Spleen (tissue), 7 donors: ENCODE measurements around the gene MESP2.

Experiments
- CTCF ChIP-seq, 11 experiments: fragments of 200-600 bp in 7 of 11; fragments of 450-650 bp in 4 of 11; sonication (generic) in 4 of 11; IDR thresholded peaks in 8 of 11; conservative IDR thresholded peaks in 3 of 11; 1 replicate in 7 of 11; 2 replicates in 4 of 11; pipeline versions ENCODE4 v1.4.0 to v1.8.0; 2016 to 2021; ENCODE audit warnings: antibody characterized with exemption in 11 of 11, inconsistent platforms in 4 of 11, mild to moderate bottlenecking in 1 of 11
- POLR2A ChIP-seq, 3 donors: fragments of 450-650 bp; IDR thresholded peaks; one replicate each; pipeline ENCODE4 v1.5.1; 2017; ENCODE audit warnings: antibody characterized with exemption in 3 of 3, mild to moderate bottlenecking in 1 of 3
- POLR2AphosphoS5 ChIP-seq, 3 donors: sonication (generic); formaldehyde crosslinking; IDR thresholded peaks; one replicate each; pipeline ENCODE4 v1.5.1; 2017; ENCODE audit warnings: antibody characterized with exemption in 3 of 3
- donor health status: DM: no; HTN: no; CAD: no; lungs with moderate emphysema.
- donor health status: DM: no; HTN: no; CAD: no.
- donor health status: DM: no; HTN: no; CAD: no.

GRCh38 chr15:89822611-89822950 is 46.4 kb downstream of the MESP2 start:
- TF ChIP-seq POLR2A (IDR thresholded peaks at IDR 0.05) (no peak), CTCF (IDR thresholded peaks at IDR 0.05 in 8 of 11, conservative IDR thresholded peaks at IDR 0.05 in 3 of 11) (no peak), POLR2AphosphoS5 (IDR thresholded peaks at IDR 0.05) (no peak)
